Duodenal mucosa (tissue), 2 donors: ENCODE measurements around the gene IL1A.

Experiments
- H3K27ac ChIP-seq: one replicate; pipeline ENCODE4 v1.7.0; 2013; ENCODE audit warnings: low read depth, low read length
- H3K27me3 ChIP-seq, 2 donors: one replicate each; pipeline ENCODE4 v1.7.0; 2013; ENCODE audit warnings: low read length in 2 of 2, control low read depth in 1 of 2; ENCODE audit not compliant: insufficient read depth in 2 of 2, control insufficient read depth in 1 of 2
- H3K36me3 ChIP-seq, 2 donors: one replicate each; pipeline ENCODE4 v1.7.0; 2013; ENCODE audit warnings: low read length in 2 of 2, control low read depth in 1 of 2; ENCODE audit not compliant: insufficient read depth in 2 of 2, control insufficient read depth in 1 of 2
- H3K4me1 ChIP-seq, 2 donors: one replicate each; pipeline ENCODE4 v1.7.0; 2013; ENCODE audit warnings: low read length in 2 of 2, control low read depth in 1 of 2; ENCODE audit not compliant: insufficient read depth in 2 of 2, control insufficient read depth in 1 of 2
- H3K4me3 ChIP-seq, 2 donors: one replicate each; pipeline ENCODE4 v1.7.0; 2013; ENCODE audit warnings: low read length in 2 of 2, low read depth in 1 of 2
- H3K9ac ChIP-seq, 2 donors: one replicate each; pipeline ENCODE4 v1.7.0; 2013; ENCODE audit warnings: low read length in 2 of 2, low read depth in 1 of 2
- H3K9me3 ChIP-seq, 2 donors: one replicate each; pipeline ENCODE4 v1.7.0; 2013; ENCODE audit warnings: low read length in 2 of 2, control low read depth in 1 of 2; ENCODE audit not compliant: control insufficient read depth in 1 of 2

Gene IL1A

GRCh38 chr2:112792419-112792818 is 8.1 kb upstream of the IL1A start:
- no peaks in the 10 kb centered on the region for H3K9me3 ChIP-seq
- H3K27ac ChIP-seq: no peak overlapping the region

GRCh38 chr2:112791693-112792230 is 7.5 kb upstream of the IL1A start:
- Histone ChIP-seq H3K36me3 (no peaks in the 10 kb centered on the region), H3K27me3 (no peaks in the 10 kb centered on the region), H3K4me1 (peaks cover 4 to 12% of the 10 kb centered on the region in 2 donors), H3K9me3 (no peaks in the 10 kb centered on the region), H3K27ac (no peak overlapping the region), H3K9ac (no peak overlapping the region), H3K4me3 (no peak overlapping the region)

More at GRCh38 chr2:112792419-112792818, 8.1 kb upstream of the IL1A start:
- Histone ChIP-seq H3K36me3 (no peaks in the 10 kb centered on the region), H3K4me3 (no peak overlapping the region), H3K27me3 (no peaks in the 10 kb centered on the region), H3K4me1 (peaks cover 4 to 12% of the 10 kb centered on the region in 2 donors), H3K9ac (no peak overlapping the region)

- Histone ChIP-seq H3K36me3 (no peaks in the 10 kb centered on the region), H3K9ac (no peak overlapping the region), H3K27ac (no peak overlapping the region), H3K9me3 (no peaks in the 10 kb centered on the region), H3K27me3 (no peaks in the 10 kb centered on the region), H3K4me1 (peaks cover 4 to 12% of the 10 kb centered on the region in 2 donors), H3K4me3 (no peak overlapping the region)
These were observed 6.7 kb upstream of the IL1A start for GRCh38 chr2:112791019-112791418.

- Histone ChIP-seq H3K4me1 (peaks cover 4 to 12% of the 10 kb centered on the region in 2 donors), H3K27ac (no peak overlapping the region), H3K36me3 (no peaks in the 10 kb centered on the region), H3K27me3 (no peaks in the 10 kb centered on the region), H3K4me3 (no peak overlapping the region), H3K9ac (no peak overlapping the region), H3K9me3 (no peaks in the 10 kb centered on the region)
These were observed 6.0 kb upstream of the IL1A start for GRCh38 chr2:112790305-112790704.

GRCh38 chr2:112789186-112789585 is 4.9 kb upstream of the IL1A start:
- Histone ChIP-seq H3K4me3 (no peak overlapping the region), H3K9ac (no peak overlapping the region), H3K9me3 (no peaks in the 10 kb centered on the region), H3K27ac (no peak overlapping the region), H3K36me3 (no peaks in the 10 kb centered on the region), H3K4me1 (peaks cover 2 to 4% of the 10 kb centered on the region in 2 donors), H3K27me3 (no peaks in the 10 kb centered on the region)

- Histone ChIP-seq H3K27me3 (no peaks in the 10 kb centered on the region), H3K9ac (no peak overlapping the region), H3K4me3 (no peak overlapping the region), H3K9me3 (no peaks in the 10 kb centered on the region), H3K4me1 (no peaks in the 10 kb centered on the region), H3K36me3 (no peaks in the 10 kb centered on the region), H3K27ac (no peak overlapping the region)
These were observed 4.4 kb upstream of the IL1A start for GRCh38 chr2:112788653-112789052.

- Histone ChIP-seq H3K4me1 (no peaks in the 10 kb centered on the region), H3K36me3 (no peaks in the 10 kb centered on the region), H3K9me3 (no peaks in the 10 kb centered on the region), H3K27ac (no peak overlapping the region), H3K9ac (no peak overlapping the region), H3K27me3 (no peaks in the 10 kb centered on the region), H3K4me3 (no peak overlapping the region)
These were observed 3.6 kb upstream of the IL1A start for GRCh38 chr2:112787729-112788393.

GRCh38 chr2:112787294-112787693 is 3.0 kb upstream of the IL1A start:
- Histone ChIP-seq H3K36me3 (no peaks in the 10 kb centered on the region), H3K27me3 (no peaks in the 10 kb centered on the region), H3K4me1 (no peaks in the 10 kb centered on the region), H3K27ac (no peak overlapping the region), H3K9ac (no peak overlapping the region), H3K4me3 (no peak overlapping the region), H3K9me3 (no peaks in the 10 kb centered on the region)

- Histone ChIP-seq H3K27me3 (no peaks in the 10 kb centered on the region), H3K4me1 (no peaks in the 10 kb centered on the region), H3K36me3 (no peaks in the 10 kb centered on the region), H3K9me3 (no peaks in the 10 kb centered on the region), H3K27ac (no peak overlapping the region), H3K4me3 (no peak overlapping the region), H3K9ac (no peak overlapping the region)
These were observed 1.0 kb downstream of the IL1A start for GRCh38 chr2:112783187-112783714.

GRCh38 chr2:112782234-112782799 is 2.0 kb downstream of the IL1A start:
- peaks cover 0 to 4% of the 10 kb centered on the region in 2 donors for H3K27me3 ChIP-seq
- H3K4me1 ChIP-seq: no peaks in the 10 kb centered on the region
- H3K36me3 ChIP-seq: no peaks in the 10 kb centered on the region
- H3K4me3 ChIP-seq: no peak overlapping the region
- no peak overlapping the region for H3K27ac ChIP-seq
- no peaks in the 10 kb centered on the region for H3K9me3 ChIP-seq
- no peak overlapping the region for H3K9ac ChIP-seq
